SK-N-SH (cell line): ENCODE results near the gene ASIC3. TPM values are rescaled to one million over a fixed set of nuclear protein-coding genes. Genes with fewer than 3 reads are reported as not detected.

ENCODE experiments used
- CTCF ChIA-PET: fragments of 300-600, 350-600 bp; formaldehyde crosslinking; extraction: SDS; loops from one replicate; lab custom pipeline; 2021; lab: Yijun Ruan, JAX
- POLR2A ChIA-PET: fragments of 350-600 bp; sonication (Branson Sonifier 250); formaldehyde crosslinking; extraction: SDS; loops from one replicate; lab custom pipeline; 2020; ENCODE audit warnings: antibody characterized with exemption, inconsistent platforms; lab: Yijun Ruan, JAX
- DNase-seq: peaks from one replicate; pipeline ENCODE4 v3.0.0; 2012
- H2AFZ ChIP-seq: fragments of 200-600 bp; sonication (generic); 2 replicates; pipeline ENCODE4 v1.8.1; 2016; ENCODE audit warnings: antibody characterized with exemption, mild to moderate bottlenecking, low read depth
- H3F3A ChIP-seq: fragments of 200-600 bp; sonication (generic); replicated peaks from 2 replicates; pipeline ENCODE3; 2016; ENCODE audit warnings: antibody characterized with exemption, mild to moderate bottlenecking; ENCODE audit not compliant: insufficient read depth
- H3K27ac ChIP-seq, 2 experiments: fragments of 200-500 bp in 1 of 2; fragments of 200-600 bp in 1 of 2; sonication (Bioruptor generic) in 1 of 2; sonication (generic), shearing (Covaris generic) in 1 of 2; 2 replicates each; pipeline versions ENCODE4 v1.5.1 to v1.6.1; 2014 to 2016; ENCODE audit warnings: low read depth in 2 of 2, inconsistent platforms in 1 of 2, low read length in 1 of 2, mild to moderate bottlenecking in 1 of 2, mixed read lengths in 1 of 2
- H3K27me3 ChIP-seq: fragments of 200-600 bp; sonication (generic), shearing (Covaris generic); 2 replicates; pipeline ENCODE4 v1.6.1; 2016; ENCODE audit warnings: mixed run types; ENCODE audit not compliant: insufficient read depth
- H3K36me3 ChIP-seq, 2 experiments: fragments of 200-500 bp in 1 of 2; fragments of 200-600 bp in 1 of 2; sonication (Bioruptor generic) in 1 of 2; sonication (generic) in 1 of 2; replicated peaks in 1 of 2; 2 replicates each; pipeline versions ENCODE3 to v1.5.1; 2014 to 2016; ENCODE audit warnings: low read length in 1 of 2, mild to moderate bottlenecking in 1 of 2; ENCODE audit not compliant: insufficient read depth in 2 of 2, control insufficient read depth in 1 of 2
- H3K4me1 ChIP-seq, 2 experiments: fragments of 200-500 bp in 1 of 2; fragments of 200-600 bp in 1 of 2; sonication (Bioruptor generic) in 1 of 2; sonication (generic), shearing (Covaris generic) in 1 of 2; 2 replicates each; pipeline versions ENCODE4 v1.5.1 to v1.6.1; 2014 to 2016; ENCODE audit warnings: low read depth in 1 of 2, low read length in 1 of 2, mixed run types in 1 of 2; ENCODE audit not compliant: insufficient read depth in 2 of 2, control insufficient read depth in 1 of 2
- H3K4me2 ChIP-seq: fragments of 200-600 bp; sonication (generic), shearing (Covaris generic); 2 replicates; pipeline ENCODE4 v1.6.1; 2017; ENCODE audit warnings: mixed run types
- H3K4me3 ChIP-seq, 2 experiments: fragments of 200-500 bp in 1 of 2; fragments of 200-600 bp in 1 of 2; sonication (Bioruptor generic) in 1 of 2; sonication (generic), shearing (Covaris generic) in 1 of 2; 2 replicates each; pipeline versions ENCODE4 v1.5.1 to v1.8.1; 2014 to 2016; ENCODE audit warnings: low read depth in 2 of 2, inconsistent platforms in 1 of 2, low read length in 1 of 2, mild to moderate bottlenecking in 1 of 2, mixed read lengths in 1 of 2, moderate library complexity in 1 of 2
- H3K79me2 ChIP-seq: fragments of 200-600 bp; sonication (generic); 2 replicates; pipeline ENCODE4 v1.8.1; 2017; ENCODE audit warnings: mild to moderate bottlenecking; ENCODE audit not compliant: insufficient read depth
- H3K9ac ChIP-seq: fragments of 200-600 bp; sonication (generic); 2 replicates; pipeline ENCODE4 v1.6.1; 2017; ENCODE audit warnings: mixed run types
- H3K9me2 ChIP-seq: fragments of 200-600 bp; sonication (generic); 2 replicates; pipeline ENCODE4 v1.6.1; 2017; ENCODE audit warnings: mixed run types
- H3K9me3 ChIP-seq: fragments of 200-600 bp; sonication (generic); 2 replicates; pipeline ENCODE4 v1.6.1; 2017; ENCODE audit warnings: mixed run types, mild to moderate bottlenecking, moderate library complexity
- H4K20me1 ChIP-seq: fragments of 200-600 bp; sonication (generic); 2 replicates; pipeline ENCODE4 v1.6.1; 2017; ENCODE audit warnings: mild to moderate bottlenecking, mixed run types; ENCODE audit not compliant: insufficient read depth
- CHD2 ChIP-seq: fragments of 150-350 bp; IDR thresholded peaks from 2 replicates; pipeline ENCODE4 v1.6.1; 2018; ENCODE audit warnings: low read length; ENCODE audit not compliant: partially characterized antibody
- ELF1 ChIP-seq: IDR thresholded peaks from 2 replicates; pipeline ENCODE4 v1.4.0; 2012
- EP300 ChIP-seq, 2 experiments: IDR thresholded peaks; 2 replicates each; pipeline versions ENCODE4 v1.4.0 to v1.6.1; 2012; ENCODE audit warnings: borderline replicate concordance in 1 of 2, low read depth in 1 of 2, low read length in 1 of 2
- EZH2phosphoT487 ChIP-seq: fragments of 200-600 bp; sonication (generic); IDR thresholded peaks from 2 replicates; pipeline ENCODE4 v1.6.1; 2017; ENCODE audit warnings: low read depth, mixed run types, mild to moderate bottlenecking, antibody characterized with exemption, moderate library complexity, borderline replicate concordance
- FOSL2 ChIP-seq: IDR thresholded peaks from 2 replicates; pipeline ENCODE4 v1.4.0; 2012; ENCODE audit warnings: low read depth, mild to moderate bottlenecking, moderate library complexity, borderline replicate concordance
- FOXJ3 ChIP-seq: sonication (generic); formaldehyde crosslinking; IDR thresholded peaks from 2 replicates; pipeline ENCODE4 v1.5.1; 2020; ENCODE audit warnings: mild to moderate bottlenecking, missing genetic modification reagents
- FOXM1 ChIP-seq: IDR thresholded peaks from 2 replicates; pipeline ENCODE4 v1.4.0; 2012; ENCODE audit warnings: low read depth, mild to moderate bottlenecking
- JUND ChIP-seq: IDR thresholded peaks from 2 replicates; pipeline ENCODE4 v1.4.0; 2012
- MAX ChIP-seq: IDR thresholded peaks from 2 replicates; pipeline ENCODE4 v1.4.0; 2012; ENCODE audit warnings: low read depth
- MEF2A ChIP-seq: IDR thresholded peaks from 2 replicates; pipeline ENCODE4 v1.4.0; 2012; ENCODE audit warnings: low read depth, borderline replicate concordance
- MXI1 ChIP-seq: IDR thresholded peaks from 2 replicates; pipeline ENCODE4 v1.6.1; 2012; ENCODE audit warnings: mild to moderate bottlenecking, low read depth, low read length, improper control_type of control experiment
- NFIC ChIP-seq: IDR thresholded peaks from 2 replicates; pipeline ENCODE4 v1.4.0; 2012; ENCODE audit warnings: borderline replicate concordance
- NRF1 ChIP-seq: IDR thresholded peaks from 2 replicates; pipeline ENCODE4 v1.6.1; 2012; ENCODE audit warnings: low read depth, mild to moderate bottlenecking, low read length
- PBX3 ChIP-seq: IDR thresholded peaks from 2 replicates; pipeline ENCODE4; 2012
- POLR2AphosphoS5 ChIP-seq: IDR thresholded peaks from 2 replicates; pipeline ENCODE4 v1.6.1; 2012; ENCODE audit warnings: low read depth, low read length
- RCOR1 ChIP-seq: fragments of 150-350 bp; IDR thresholded peaks from 2 replicates; pipeline ENCODE4 v1.6.1; 2017; ENCODE audit warnings: antibody characterized with exemption, low read length
- RXRA ChIP-seq: IDR thresholded peaks from 2 replicates; pipeline ENCODE4 v1.4.0; 2012; ENCODE audit warnings: low read depth, mild to moderate bottlenecking, borderline replicate concordance
- SMC3 ChIP-seq: IDR thresholded peaks from 2 replicates; pipeline ENCODE4 v1.6.1; 2012; ENCODE audit warnings: low read depth, low read length, improper control_type of control experiment
- TAF1 ChIP-seq: IDR thresholded peaks from 2 replicates; pipeline ENCODE4 v1.6.1; 2012; ENCODE audit warnings: low read depth, mild to moderate bottlenecking, low read length, moderate library complexity, borderline replicate concordance
- TCF12 ChIP-seq: IDR thresholded peaks from 2 replicates; pipeline ENCODE4 v1.4.0; 2012
- TEAD4 ChIP-seq: IDR thresholded peaks from 2 replicates; pipeline ENCODE4 v1.4.0; 2012; ENCODE audit warnings: mild to moderate bottlenecking, borderline replicate concordance; ENCODE audit not compliant: insufficient read depth
- YY1 ChIP-seq: IDR thresholded peaks from 2 replicates; pipeline ENCODE4 v1.4.0; 2012; ENCODE audit warnings: low read depth, mild to moderate bottlenecking
- ZBTB33 ChIP-seq: IDR thresholded peaks from 2 replicates; pipeline ENCODE4 v1.4.0; 2012; ENCODE audit warnings: low read depth, borderline replicate concordance
- WGBS: methylation state at CpG from one replicate; pipeline ENCODE4 v1.1.6; 2017; ENCODE audit warnings: low lambda C conversion rate; 5-methylcytosine and 5-hydroxymethylcytosine counted together
- polyA plus RNA-seq, 3 experiments: library from polyadenylated mRNA; depleted of rRNA; stranded (reverse); fragments of >200 nt; gene quantifications; 2 replicates each; pipeline ENCODE4 v1.2.3, GENCODE V29; 2012
- TF ChIP-seq, protein P1 (sequence below): fragments of 150-350 bp; IDR thresholded peaks from 2 replicates; pipeline ENCODE4 v1.6.1; 2016; ENCODE audit warnings: mild to moderate bottlenecking, low read depth, low read length
- TF ChIP-seq, protein P2 (sequence below): IDR thresholded peaks from 2 replicates; pipeline ENCODE4 v1.4.0; 2012; ENCODE audit warnings: low read depth, borderline replicate concordance
- TF ChIP-seq, protein P3 (sequence below): fragments of 200-600 bp; sonication (generic); IDR thresholded peaks from 2 replicates; pipeline ENCODE4 v1.6.1; 2017; ENCODE audit warnings: antibody characterized with exemption, mild to moderate bottlenecking, moderate library complexity
- TF ChIP-seq, protein P4 (sequence below): fragments of 150-350 bp; IDR thresholded peaks from 2 replicates; pipeline ENCODE4 v1.6.1; 2017; ENCODE audit warnings: antibody characterized with exemption, low read length, low read depth, borderline replicate concordance

ASIC3 gene
- polyA plus RNA-seq, 1 of the 3 experiments (the other 2 are of a cell fraction) = 4.5 TPM

DNA sequence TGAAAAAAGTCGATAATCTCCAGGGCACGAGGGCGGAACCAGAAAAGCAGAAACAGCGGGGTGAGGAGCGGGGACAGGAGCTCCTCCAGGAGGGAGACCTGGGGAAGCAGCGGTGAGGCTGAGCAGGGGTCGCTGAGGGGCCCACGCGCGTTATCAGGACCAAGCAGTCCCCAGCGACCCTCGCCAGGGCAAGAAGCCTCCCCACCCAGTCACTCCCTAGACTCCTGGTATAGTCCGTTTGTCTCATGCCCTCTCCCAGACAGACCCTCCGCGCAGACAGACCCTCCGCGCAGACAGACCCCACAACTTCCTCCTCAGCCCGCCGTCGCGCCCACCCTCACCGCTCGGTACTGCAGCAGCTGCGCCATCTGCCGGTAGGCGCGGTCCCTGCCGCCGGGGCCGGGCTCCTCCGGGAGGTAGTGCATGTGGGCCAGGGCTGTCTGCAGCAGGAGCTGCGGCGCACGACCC lies 30.3 kb upstream of the ASIC3 start:
- peak overlapping the region; percentile 70; the same call in 1 of the 2 replicates for H3K4me2 ChIP-seq
- POLR2A ChIA-PET = interaction anchor here (0.7 to 1.3 kb wide), 6 partner anchors 9 to 120 kb away, joined by 3 to 10 read pairs (median 3); partner anchors contain the start of gene ABCB8
- peaks cover 0 to 27% of the 10 kb centered on the region in 2 experiments; a peak in 1 of 4 replicates for H3K4me1 ChIP-seq
- CTCF ChIA-PET = interaction anchor here (0.5 to 8.3 kb wide), 77 partner anchors 10 to 655 kb away, joined by 3 to 107 read pairs (median 4); partner anchors contain the start of genes ABCB8, ABCF2, CDK5 and FASTK
- peak overlapping the region; percentile 28 to 34 for H3K4me3 ChIP-seq
- no peaks in the 10 kb centered on the region for H3K9me2 ChIP-seq
- peaks cover 15% of the 10 kb centered on the region; the same call in 1 of the 2 replicates for H3K27me3 ChIP-seq
- H3K9ac ChIP-seq = no peak overlapping the region
- peak; percentile 98 for DNase-seq
- no peak overlapping the region for H2AFZ ChIP-seq
- no peaks in the 10 kb centered on the region for H3K36me3 ChIP-seq
- H3K27ac ChIP-seq = peak overlapping the region in 1 of 2 experiments; percentile 18; a peak in 2 of 4 replicates
- no peaks in the 10 kb centered on the region for H3K9me3 ChIP-seq
- WGBS = 11% methylated on average over 33 of the region's 34 CpGs
- no peaks in the 10 kb centered on the region for H3F3A ChIP-seq
- no peaks in the 10 kb centered on the region for H3K79me2 ChIP-seq
- no peaks in the 10 kb centered on the region for H4K20me1 ChIP-seq
- TF ChIP-seq EZH2phosphoT487 (no peak), NFIC (no peak), FOXM1 (no peak), EP300 (IDR thresholded peaks at IDR 0.05; ENCODE audit: borderline replicate concordance in 1 of 2, low read depth in 1 of 2, low read length in 1 of 2) (no peak), MEF2A (no peak), TCF12 (no peak), YY1 (no peak), CHD2 (no peak), POLR2AphosphoS5 (no peak), ELF1 (no peak), FOXJ3 (no peak), MAX (peak; percentile 53), NRF1 (no peak), RCOR1 (peak; percentile 55; the same call in 1 of the 2 replicates), PBX3 (no peak), FOSL2 (no peak), TEAD4 (no peak), JUND (no peak), TAF1 (no peak), SMC3 (peak; percentile 84), RXRA (no peak), MXI1 (peak; percentile 64; the same call in 1 of the 2 replicates), ZBTB33 (no peak)
- TF ChIP-seq, protein P1, sequence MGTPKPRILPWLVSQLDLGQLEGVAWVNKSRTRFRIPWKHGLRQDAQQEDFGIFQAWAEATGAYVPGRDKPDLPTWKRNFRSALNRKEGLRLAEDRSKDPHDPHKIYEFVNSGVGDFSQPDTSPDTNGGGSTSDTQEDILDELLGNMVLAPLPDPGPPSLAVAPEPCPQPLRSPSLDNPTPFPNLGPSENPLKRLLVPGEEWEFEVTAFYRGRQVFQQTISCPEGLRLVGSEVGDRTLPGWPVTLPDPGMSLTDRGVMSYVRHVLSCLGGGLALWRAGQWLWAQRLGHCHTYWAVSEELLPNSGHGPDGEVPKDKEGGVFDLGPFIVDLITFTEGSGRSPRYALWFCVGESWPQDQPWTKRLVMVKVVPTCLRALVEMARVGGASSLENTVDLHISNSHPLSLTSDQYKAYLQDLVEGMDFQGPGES = no peak
- TF ChIP-seq, protein P2, sequence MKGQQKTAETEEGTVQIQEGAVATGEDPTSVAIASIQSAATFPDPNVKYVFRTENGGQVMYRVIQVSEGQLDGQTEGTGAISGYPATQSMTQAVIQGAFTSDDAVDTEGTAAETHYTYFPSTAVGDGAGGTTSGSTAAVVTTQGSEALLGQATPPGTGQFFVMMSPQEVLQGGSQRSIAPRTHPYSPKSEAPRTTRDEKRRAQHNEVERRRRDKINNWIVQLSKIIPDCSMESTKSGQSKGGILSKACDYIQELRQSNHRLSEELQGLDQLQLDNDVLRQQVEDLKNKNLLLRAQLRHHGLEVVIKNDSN = no peak
- TF ChIP-seq, protein P3, sequence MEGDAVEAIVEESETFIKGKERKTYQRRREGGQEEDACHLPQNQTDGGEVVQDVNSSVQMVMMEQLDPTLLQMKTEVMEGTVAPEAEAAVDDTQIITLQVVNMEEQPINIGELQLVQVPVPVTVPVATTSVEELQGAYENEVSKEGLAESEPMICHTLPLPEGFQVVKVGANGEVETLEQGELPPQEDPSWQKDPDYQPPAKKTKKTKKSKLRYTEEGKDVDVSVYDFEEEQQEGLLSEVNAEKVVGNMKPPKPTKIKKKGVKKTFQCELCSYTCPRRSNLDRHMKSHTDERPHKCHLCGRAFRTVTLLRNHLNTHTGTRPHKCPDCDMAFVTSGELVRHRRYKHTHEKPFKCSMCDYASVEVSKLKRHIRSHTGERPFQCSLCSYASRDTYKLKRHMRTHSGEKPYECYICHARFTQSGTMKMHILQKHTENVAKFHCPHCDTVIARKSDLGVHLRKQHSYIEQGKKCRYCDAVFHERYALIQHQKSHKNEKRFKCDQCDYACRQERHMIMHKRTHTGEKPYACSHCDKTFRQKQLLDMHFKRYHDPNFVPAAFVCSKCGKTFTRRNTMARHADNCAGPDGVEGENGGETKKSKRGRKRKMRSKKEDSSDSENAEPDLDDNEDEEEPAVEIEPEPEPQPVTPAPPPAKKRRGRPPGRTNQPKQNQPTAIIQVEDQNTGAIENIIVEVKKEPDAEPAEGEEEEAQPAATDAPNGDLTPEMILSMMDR = peak; percentile 99
- TF ChIP-seq, protein P4, sequence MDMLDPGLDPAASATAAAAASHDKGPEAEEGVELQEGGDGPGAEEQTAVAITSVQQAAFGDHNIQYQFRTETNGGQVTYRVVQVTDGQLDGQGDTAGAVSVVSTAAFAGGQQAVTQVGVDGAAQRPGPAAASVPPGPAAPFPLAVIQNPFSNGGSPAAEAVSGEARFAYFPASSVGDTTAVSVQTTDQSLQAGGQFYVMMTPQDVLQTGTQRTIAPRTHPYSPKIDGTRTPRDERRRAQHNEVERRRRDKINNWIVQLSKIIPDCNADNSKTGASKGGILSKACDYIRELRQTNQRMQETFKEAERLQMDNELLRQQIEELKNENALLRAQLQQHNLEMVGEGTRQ = no peak; the same call in 1 of the 2 replicates
